ENCODE data around the gene RANBP1. TPM values are rescaled to one million over a fixed set of nuclear protein-coding genes. Genes with fewer than 3 reads are reported as not detected.
A peak's percentile ranks its signal among the peaks of the same experiment; 100 is the strongest.

RANBP1 gene
- total and polyA plus RNA-seq, 9 of the 15 experiments (the other 6 are each of a cell fraction or from before 2014, with no cell fraction given) = 162 to 2,891 (median 1,289) TPM

DNA sequence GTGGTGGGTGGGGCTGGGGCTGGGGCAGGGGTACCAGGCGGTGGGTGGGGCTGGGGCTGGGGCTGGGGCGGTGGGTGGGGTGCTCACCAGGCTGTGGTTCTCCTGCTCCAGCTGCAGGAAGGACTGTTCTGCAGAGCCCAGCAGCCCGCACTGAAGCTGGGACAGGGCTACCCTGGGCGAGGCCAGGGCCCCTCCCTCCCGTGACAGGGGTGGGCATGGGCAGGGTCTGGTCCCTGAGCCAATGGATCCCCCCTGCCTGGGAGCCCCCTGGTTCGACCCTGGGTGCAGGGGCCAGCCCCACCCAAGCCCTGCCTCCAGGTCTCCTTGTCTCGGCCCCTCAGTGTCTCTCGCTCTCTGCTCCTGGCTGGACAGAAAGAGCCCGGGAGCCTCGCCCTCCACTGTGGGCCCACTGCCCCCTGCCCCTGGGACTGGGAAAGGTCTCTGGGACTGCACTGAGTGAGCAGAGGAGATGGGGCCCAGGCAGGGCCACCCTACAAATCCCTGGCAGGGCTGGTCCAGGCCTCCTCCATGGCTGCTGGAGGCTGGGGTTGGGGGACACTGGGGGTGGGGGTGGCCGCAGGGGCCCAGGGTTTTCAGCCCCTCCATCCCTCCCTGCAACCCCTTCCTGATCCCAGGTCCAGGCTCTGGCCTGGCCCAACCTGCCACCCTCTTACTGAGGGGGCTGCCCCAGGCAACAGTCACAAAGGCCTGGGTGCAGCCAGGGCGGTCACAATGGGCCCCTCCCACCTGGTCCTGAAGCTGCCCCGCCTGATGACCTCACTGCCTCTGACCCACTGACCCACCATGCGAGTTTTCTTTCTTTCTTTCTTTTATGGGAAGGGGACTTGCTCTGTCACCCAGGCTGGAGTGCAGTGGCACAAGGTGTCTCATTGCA, 34.7 kb downstream of the RANBP1 start, which contains the start of gene CCDC188 (continued):
- no peak for TF ChIP-seq TEAD4 (IDR thresholded peaks at IDR 0.05; ENCODE audit: low read length)
- TF ChIP-seq TEAD4 (CRISPR knock-in tag; IDR thresholded peaks at IDR 0.05; ENCODE audit: borderline replicate concordance) = 0 out of 2 replicates have a peak, but pooled peaks have one; percentile 18
- TF ChIP-seq FOXP1 (CRISPR knock-in tag; IDR thresholded peaks at IDR 0.05) = no peak
- TF ChIP-seq, protein P1, sequence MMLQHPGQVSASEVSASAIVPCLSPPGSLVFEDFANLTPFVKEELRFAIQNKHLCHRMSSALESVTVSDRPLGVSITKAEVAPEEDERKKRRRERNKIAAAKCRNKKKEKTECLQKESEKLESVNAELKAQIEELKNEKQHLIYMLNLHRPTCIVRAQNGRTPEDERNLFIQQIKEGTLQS (IDR thresholded peaks at IDR 0.05) = peak; percentile 58; the same call in 1 of the 2 replicates
- TF ChIP-seq, protein P1 (CRISPR knock-in tag; conservative IDR thresholded peaks at IDR 0.05) = no peak
- 0 out of 2 replicates have a peak, but pooled peaks have one; percentile 51 for TF ChIP-seq PURB (CRISPR knock-in tag; IDR thresholded peaks at IDR 0.05; ENCODE audit: low read depth)

DNA sequence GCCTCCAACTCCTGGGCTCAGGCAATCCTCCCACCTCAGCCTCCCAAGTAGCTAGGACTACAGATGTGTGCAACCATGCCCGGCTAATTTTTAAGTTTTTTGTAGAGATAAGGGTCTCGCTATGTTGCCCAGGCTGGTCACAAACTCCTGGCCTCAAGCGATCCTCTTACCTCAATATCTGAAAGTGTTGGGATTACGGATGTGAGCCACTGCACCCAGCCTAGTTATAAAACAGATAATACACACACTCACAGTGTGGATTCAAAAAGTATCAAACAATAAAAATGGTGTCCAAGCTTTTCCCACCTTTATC, 35.3 kb downstream of the RANBP1 start:
- POLR2A ChIA-PET = interaction anchor here (0.7 to 2.2 kb wide), 5 partner anchors 12 to 135 kb away, joined by 3 to 5 read pairs (median 3); partner anchors contain the start of gene TRMT2A
- H4K20me1 ChIP-seq (replicated peaks; ENCODE audit: control insufficient read depth, insufficient read depth, low read length) = peaks cover 30% of the 10 kb centered on the region; the same call in 1 of the 2 replicates
- H3K9me1 ChIP-seq (ENCODE audit: control insufficient read depth, insufficient read depth, low read length) = no peaks in the 10 kb centered on the region
- in situ Hi-C loops (cut with MboI) (loop anchor here (25.0 kb wide), 1 partner anchor 536 kb away; no protein-coding TSS in a partner anchor), intact Hi-C loops (cut with micrococcal nuclease) (loop anchor here (10.0 kb wide), 1 partner anchor 264 kb away; no protein-coding TSS in a partner anchor)
- no peak overlapping the region for H3K4me3 ChIP-seq
- H3K4me1 ChIP-seq (replicated peaks in 1 of 2; ENCODE audit: control insufficient read depth in 2 of 2, insufficient read depth in 2 of 2, low read length in 2 of 2) = peaks cover 0 to 75% of the 10 kb centered on the region in 2 experiments; a peak in 2 of 5 replicates
- H3K4me2 ChIP-seq (ENCODE audit: insufficient read depth, low read length) = no peak overlapping the region
- H3K27me3 ChIP-seq (ENCODE audit: control insufficient read depth in 2 of 2, insufficient read depth in 2 of 2, low read length in 2 of 2) = peaks cover 19 to 41% of the 10 kb centered on the region in 2 experiments; a peak in 4 of 5 replicates
- H3K27ac ChIP-seq (ENCODE audit: extremely low read depth, low read depth, low read length) = no peak overlapping the region
- H3K36me3 ChIP-seq (ENCODE audit: control insufficient read depth, insufficient read depth, low read length) = no peaks in the 10 kb centered on the region
- no peaks in the 10 kb centered on the region for H3K9me3 ChIP-seq (replicated peaks; ENCODE audit: control insufficient read depth, insufficient read depth, low read depth, low read length)
- no TSS peak for BruUV-seq (replicated peaks)
- CTCF ChIA-PET (ENCODE audit: low intra/inter-chr PET ratio) = no interaction called here
- H3K79me2 ChIP-seq (ENCODE audit: control insufficient read depth, insufficient read depth, low read length) = no peaks in the 10 kb centered on the region
- DNase-seq (ENCODE audit: extremely low read depth in 1 of 4, low spot score in 3 of 4) (no peak), ATAC-seq (no peak), FAIRE-seq (peak; percentile 69)
- no peak overlapping the region for H3K9ac ChIP-seq (ENCODE audit: insufficient read depth in 1 of 2, low read depth in 2 of 2, low read length in 2 of 2)
- no peak overlapping the region for H2AFZ ChIP-seq (ENCODE audit: low read depth, low read length)
- 20% methylated on average over 4 of the region's 4 CpGs for WGBS (ENCODE audit: insufficient coverage, low coverage, missing lambda C conversion rate)
- TF ChIP-seq HDAC1 (IDR thresholded peaks at IDR 0.05) (0 out of 4 replicates have a peak, but pooled peaks of 1 of the 2 experiments have one; percentile 12), ZNF184 (CRISPR knock-in tag; IDR thresholded peaks at IDR 0.05) (no peak), SLC30A9 (CRISPR knock-in tag; IDR thresholded peaks at IDR 0.05) (no peak), CBFA2T3 (IDR thresholded peaks at IDR 0.05) (no peak), HNRNPL (IDR thresholded peaks at IDR 0.05; ENCODE audit: low read depth, low read length) (no peak)
- TF ChIP-seq, protein P2, sequence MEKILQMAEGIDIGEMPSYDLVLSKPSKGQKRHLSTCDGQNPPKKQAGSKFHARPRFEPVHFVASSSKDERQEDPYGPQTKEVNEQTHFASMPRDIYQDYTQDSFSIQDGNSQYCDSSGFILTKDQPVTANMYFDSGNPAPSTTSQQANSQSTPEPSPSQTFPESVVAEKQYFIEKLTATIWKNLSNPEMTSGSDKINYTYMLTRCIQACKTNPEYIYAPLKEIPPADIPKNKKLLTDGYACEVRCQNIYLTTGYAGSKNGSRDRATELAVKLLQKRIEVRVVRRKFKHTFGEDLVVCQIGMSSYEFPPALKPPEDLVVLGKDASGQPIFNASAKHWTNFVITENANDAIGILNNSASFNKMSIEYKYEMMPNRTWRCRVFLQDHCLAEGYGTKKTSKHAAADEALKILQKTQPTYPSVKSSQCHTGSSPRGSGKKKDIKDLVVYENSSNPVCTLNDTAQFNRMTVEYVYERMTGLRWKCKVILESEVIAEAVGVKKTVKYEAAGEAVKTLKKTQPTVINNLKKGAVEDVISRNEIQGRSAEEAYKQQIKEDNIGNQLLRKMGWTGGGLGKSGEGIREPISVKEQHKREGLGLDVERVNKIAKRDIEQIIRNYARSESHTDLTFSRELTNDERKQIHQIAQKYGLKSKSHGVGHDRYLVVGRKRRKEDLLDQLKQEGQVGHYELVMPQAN (IDR thresholded peaks at IDR 0.05; ENCODE audit: borderline replicate concordance) = no peak
- TF ChIP-seq, protein P3, sequence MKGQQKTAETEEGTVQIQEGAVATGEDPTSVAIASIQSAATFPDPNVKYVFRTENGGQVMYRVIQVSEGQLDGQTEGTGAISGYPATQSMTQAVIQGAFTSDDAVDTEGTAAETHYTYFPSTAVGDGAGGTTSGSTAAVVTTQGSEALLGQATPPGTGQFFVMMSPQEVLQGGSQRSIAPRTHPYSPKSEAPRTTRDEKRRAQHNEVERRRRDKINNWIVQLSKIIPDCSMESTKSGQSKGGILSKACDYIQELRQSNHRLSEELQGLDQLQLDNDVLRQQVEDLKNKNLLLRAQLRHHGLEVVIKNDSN (CRISPR knock-in tag; IDR thresholded peaks at IDR 0.05) = no peak
- TF ChIP-seq, protein P4, sequence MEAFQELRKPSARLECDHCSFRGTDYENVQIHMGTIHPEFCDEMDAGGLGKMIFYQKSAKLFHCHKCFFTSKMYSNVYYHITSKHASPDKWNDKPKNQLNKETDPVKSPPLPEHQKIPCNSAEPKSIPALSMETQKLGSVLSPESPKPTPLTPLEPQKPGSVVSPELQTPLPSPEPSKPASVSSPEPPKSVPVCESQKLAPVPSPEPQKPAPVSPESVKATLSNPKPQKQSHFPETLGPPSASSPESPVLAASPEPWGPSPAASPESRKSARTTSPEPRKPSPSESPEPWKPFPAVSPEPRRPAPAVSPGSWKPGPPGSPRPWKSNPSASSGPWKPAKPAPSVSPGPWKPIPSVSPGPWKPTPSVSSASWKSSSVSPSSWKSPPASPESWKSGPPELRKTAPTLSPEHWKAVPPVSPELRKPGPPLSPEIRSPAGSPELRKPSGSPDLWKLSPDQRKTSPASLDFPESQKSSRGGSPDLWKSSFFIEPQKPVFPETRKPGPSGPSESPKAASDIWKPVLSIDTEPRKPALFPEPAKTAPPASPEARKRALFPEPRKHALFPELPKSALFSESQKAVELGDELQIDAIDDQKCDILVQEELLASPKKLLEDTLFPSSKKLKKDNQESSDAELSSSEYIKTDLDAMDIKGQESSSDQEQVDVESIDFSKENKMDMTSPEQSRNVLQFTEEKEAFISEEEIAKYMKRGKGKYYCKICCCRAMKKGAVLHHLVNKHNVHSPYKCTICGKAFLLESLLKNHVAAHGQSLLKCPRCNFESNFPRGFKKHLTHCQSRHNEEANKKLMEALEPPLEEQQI (IDR thresholded peaks at IDR 0.05) = no peak

Data from K562 (cell line).